Spleen (tissue), 7 donors: ENCODE data around the gene MRGPRX3.

Source experiments
- CTCF ChIP-seq, 11 experiments: fragments of 200-600 bp in 7 of 11; fragments of 450-650 bp in 4 of 11; sonication (generic) in 4 of 11; IDR thresholded peaks in 8 of 11; conservative IDR thresholded peaks in 3 of 11; 1 replicate in 7 of 11; 2 replicates in 4 of 11; pipeline versions ENCODE4 v1.4.0 to v1.8.0; 2016 to 2021; ENCODE audit warnings: antibody characterized with exemption in 11 of 11, inconsistent platforms in 4 of 11, mild to moderate bottlenecking in 1 of 11
- POLR2A ChIP-seq, 3 donors: fragments of 450-650 bp; IDR thresholded peaks; one replicate each; pipeline ENCODE4 v1.5.1; 2017; ENCODE audit warnings: antibody characterized with exemption in 3 of 3, mild to moderate bottlenecking in 1 of 3
- POLR2AphosphoS5 ChIP-seq, 3 donors: sonication (generic); formaldehyde crosslinking; IDR thresholded peaks; one replicate each; pipeline ENCODE4 v1.5.1; 2017; ENCODE audit warnings: antibody characterized with exemption in 3 of 3
- donor health status: DM: no; HTN: no; CAD: no; lungs with moderate emphysema.
- donor health status: DM: no; HTN: no; CAD: no.
- donor health status: DM: no; HTN: no; CAD: no.

GRCh38 chr11:18173225-18173866 lies 41.0 kb downstream of the MRGPRX3 start:
- TF ChIP-seq CTCF (IDR thresholded peaks at IDR 0.05 in 8 of 11, conservative IDR thresholded peaks at IDR 0.05 in 3 of 11) (no peak), POLR2A (IDR thresholded peaks at IDR 0.05) (no peak), POLR2AphosphoS5 (IDR thresholded peaks at IDR 0.05) (no peak)
